GM13976 (cell line): Measurements from ENCODE around the gene NUAK2.

Experiments
- DNase-seq: peaks from one replicate; pipeline ENCODE4 v3.0.0; 2012; ENCODE audit warnings: low spot score
- CTCF ChIP-seq: IDR thresholded peaks from 2 replicates; pipeline ENCODE4 v1.5.1; 2012; ENCODE audit warnings: borderline replicate concordance, mild to moderate bottlenecking; ENCODE audit not compliant: insufficient read depth; ENCODE audit errors: extremely low read depth, missing control alignments, control extremely low read depth
- in situ Hi-C: fragments of 300-500 bp; cut with MboI; formaldehyde crosslinking; loops from one replicate; pipeline ENCODE4 v1.12.0; 2022; ENCODE audit warnings: low sequenced_read_pairs, mixed read lengths, inconsistent platforms; ENCODE audit not compliant: unreplicated experiment

The NUAK2 gene

GRCh38 chr1:205346956-205347574 is 25.5 kb upstream of the NUAK2 start:
- DNase-seq: no peak
- in situ Hi-C loops: no loop called here
- no peak for TF ChIP-seq CTCF

- DNase-seq: no peak
- TF ChIP-seq CTCF: no peak
- in situ Hi-C loops: no loop called here
These were observed 24.2 kb upstream of the NUAK2 start for GRCh38 chr1:205345761-205346160.

GRCh38 chr1:205344066-205344928 is 22.8 kb upstream of the NUAK2 start:
- in situ Hi-C loops: no loop called here
- DNase-seq: peak; percentile 54
- TF ChIP-seq CTCF: no peak

- in situ Hi-C loops: no loop called here
- no peak for DNase-seq
- TF ChIP-seq CTCF: no peak
These were observed 22.0 kb upstream of the NUAK2 start for GRCh38 chr1:205343431-205344065.

GRCh38 chr1:205342986-205343385 is 21.4 kb upstream of the NUAK2 start:
- in situ Hi-C loops: no loop called here
- no peak for DNase-seq
- TF ChIP-seq CTCF: no peak

GRCh38 chr1:205340676-205341075 is 19.1 kb upstream of the NUAK2 start:
- in situ Hi-C loops: no loop called here
- no peak for TF ChIP-seq CTCF
- DNase-seq: no peak
